Sigmoid colon (tissue), 7 donors: ENCODE measurements around the gene ALAS1. TPM values are rescaled to one million over a fixed set of nuclear protein-coding genes. Genes with fewer than 3 reads are reported as not detected.

Experiments used
- DNase-seq: peaks from one replicate; pipeline ENCODE4 v3.0.0-alpha.2; 2019
- H3K27ac ChIP-seq, 4 donors: fragments of 200-600 bp; sonication (generic); one replicate each; pipeline ENCODE4 v1.5.1; 2016 to 2019; ENCODE audit warnings: mild to moderate bottlenecking in 1 of 4
- H3K27me3 ChIP-seq, 3 donors: fragments of 200-600 bp; sonication (generic); one replicate each; pipeline ENCODE4 v1.5.1; 2019; ENCODE audit warnings: mild to moderate bottlenecking in 1 of 3
- H3K36me3 ChIP-seq, 4 donors: fragments of 200-600 bp; sonication (generic); one replicate each; pipeline ENCODE4 v1.5.1; 2016 to 2019
- H3K4me1 ChIP-seq, 4 donors: fragments of 200-600 bp; sonication (generic); one replicate each; pipeline ENCODE4 v1.5.1; 2017 to 2019
- H3K4me3 ChIP-seq, 4 donors: fragments of 200-600 bp; sonication (generic); one replicate each; pipeline ENCODE4 v1.5.1; 2017 to 2019; ENCODE audit warnings: mild to moderate bottlenecking in 2 of 4, moderate library complexity in 1 of 4
- H3K9me3 ChIP-seq, 4 donors: fragments of 200-600 bp in 3 of 4; sonication (generic) in 3 of 4; one replicate each; pipeline versions ENCODE4 v1.5.1 to v1.6.1; 2013 to 2019
- CTCF ChIP-seq, 4 experiments: fragments of 450-650 bp in 3 of 4; fragments of 200-600 bp in 1 of 4; IDR thresholded peaks; one replicate each; pipeline ENCODE4 v1.5.1; 2016 to 2019; ENCODE audit warnings: antibody characterized with exemption in 4 of 4, mild to moderate bottlenecking in 3 of 4, moderate library complexity in 2 of 4
- EP300 ChIP-seq, 4 donors: sonication (generic); formaldehyde crosslinking; IDR thresholded peaks; one replicate each; pipeline ENCODE4 v1.6.1; 2017; ENCODE audit warnings: antibody characterized with exemption in 4 of 4
- POLR2A ChIP-seq, 2 donors: fragments of 450-650 bp; IDR thresholded peaks; one replicate each; pipeline ENCODE4 v1.6.1; 2016; ENCODE audit warnings: antibody characterized with exemption in 2 of 2, mild to moderate bottlenecking in 2 of 2, moderate library complexity in 2 of 2
- POLR2AphosphoS5 ChIP-seq, 4 donors: sonication (generic); formaldehyde crosslinking; IDR thresholded peaks; one replicate each; pipeline ENCODE4 v1.6.1; 2017; ENCODE audit warnings: antibody characterized with exemption in 4 of 4
- WGBS, 2 donors: extraction: QIAGEN DNeasy Blood & Tissue Kit; methylation state at CpG; one replicate each; pipeline ENCODE4 v1.1.7; 2013; 5-methylcytosine and 5-hydroxymethylcytosine counted together
- intact Hi-C: fragments of 100-400 bp; cut with DNase I; formaldehyde crosslinking; loops from one replicate; pipeline ENCODE4 v1.15.1; 2023
- polyA plus RNA-seq, 3 donors: library from polyadenylated mRNA; stranded (reverse); fragments of 200-250 nt; gene quantifications; one replicate each; pipeline ENCODE4 v1.2.3, GENCODE V29; 2013
- total RNA-seq, 4 donors: library from RNA; depleted of rRNA; stranded (reverse); fragments of >200 nt; gene quantifications; one replicate each; pipeline ENCODE4 v1.1.0, GENCODE V29; 2016
- donor health status: healthy with polysubstance abuse.
- donor health status: Bipolar disorder and iron deficiency.
- donor health status: healthy.

Gene ALAS1
- total and polyA plus RNA-seq, 7 donors = 23.2 to 121 (median 27.3) TPM

GRCh38 chr3:52200981-52201679, 3.2 kb downstream of the ALAS1 start:
- Histone ChIP-seq H3K4me3 (no peak overlapping the region), H3K27ac (no peak overlapping the region), H3K36me3 (peaks cover 28 to 52% (median 39%) of the 10 kb centered on the region in 4 donors), H3K27me3 (no peaks in the 10 kb centered on the region), H3K9me3 (no peaks in the 10 kb centered on the region), H3K4me1 (peaks cover 0 to 42% (median 29%) of the 10 kb centered on the region in 4 donors)
- intact Hi-C loops = no loop called here
- DNase-seq = no peak
- WGBS, 2 donors = 89 to 92% methylated on average over 5 of the region's 5 CpGs
- no peak for TF ChIP-seq EP300 (IDR thresholded peaks at IDR 0.05)
- TF ChIP-seq POLR2AphosphoS5 (IDR thresholded peaks at IDR 0.05) = no peak
- no peak for TF ChIP-seq CTCF (IDR thresholded peaks at IDR 0.05)
- TF ChIP-seq POLR2A (IDR thresholded peaks at IDR 0.05) = no peak

DNA sequence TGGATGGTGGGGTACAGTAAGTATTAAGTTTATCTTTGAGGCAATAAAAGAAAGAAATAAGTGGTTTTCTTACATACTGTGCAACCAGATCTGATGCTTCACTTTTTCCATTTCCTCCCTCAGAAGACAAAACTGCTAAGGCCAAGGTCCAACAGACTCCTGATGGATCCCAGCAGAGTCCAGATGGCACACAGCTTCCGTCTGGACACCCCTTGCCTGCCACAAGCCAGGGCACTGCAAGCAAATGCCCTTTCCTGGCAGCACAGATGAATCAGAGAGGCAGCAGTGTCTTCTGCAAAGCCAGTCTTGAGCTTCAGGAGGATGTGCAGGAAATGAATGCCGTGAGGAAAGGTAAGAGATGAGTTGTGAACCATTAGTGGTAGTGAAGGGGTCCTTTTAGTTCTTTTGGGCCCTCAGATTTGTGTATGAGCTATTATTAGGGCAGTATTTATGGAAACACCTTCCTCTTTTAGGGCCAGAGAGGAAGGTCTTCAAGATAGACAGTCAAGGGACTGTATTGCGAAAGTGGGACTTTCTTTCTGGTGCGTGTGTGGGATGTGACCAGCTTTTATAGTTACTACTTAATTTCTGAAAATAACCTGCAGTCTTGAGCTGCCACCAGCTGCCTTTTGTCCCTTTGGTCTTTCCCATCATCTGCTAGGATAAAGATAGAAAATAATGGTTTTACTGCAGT, 4.6 kb downstream of the ALAS1 start:
- no peaks in the 10 kb centered on the region for H3K9me3 ChIP-seq
- H3K27ac ChIP-seq = peak overlapping the region in 1 of 4 donors; percentile 24
- H3K4me1 ChIP-seq = peaks cover 0 to 33% (median 19%) of the 10 kb centered on the region in 4 donors
- no peaks in the 10 kb centered on the region for H3K27me3 ChIP-seq
- no peak for DNase-seq
- WGBS, 2 donors = 78 to 87% methylated on average over 4 of the region's 4 CpGs
- intact Hi-C loops = no loop called here
- TF ChIP-seq POLR2AphosphoS5 (IDR thresholded peaks at IDR 0.05) (no peak), POLR2A (IDR thresholded peaks at IDR 0.05) (no peak), EP300 (IDR thresholded peaks at IDR 0.05) (no peak), CTCF (IDR thresholded peaks at IDR 0.05) (no peak)
- peaks cover 34 to 66% (median 51%) of the 10 kb centered on the region in 4 donors for H3K36me3 ChIP-seq
- no peak overlapping the region for H3K4me3 ChIP-seq

DNA sequence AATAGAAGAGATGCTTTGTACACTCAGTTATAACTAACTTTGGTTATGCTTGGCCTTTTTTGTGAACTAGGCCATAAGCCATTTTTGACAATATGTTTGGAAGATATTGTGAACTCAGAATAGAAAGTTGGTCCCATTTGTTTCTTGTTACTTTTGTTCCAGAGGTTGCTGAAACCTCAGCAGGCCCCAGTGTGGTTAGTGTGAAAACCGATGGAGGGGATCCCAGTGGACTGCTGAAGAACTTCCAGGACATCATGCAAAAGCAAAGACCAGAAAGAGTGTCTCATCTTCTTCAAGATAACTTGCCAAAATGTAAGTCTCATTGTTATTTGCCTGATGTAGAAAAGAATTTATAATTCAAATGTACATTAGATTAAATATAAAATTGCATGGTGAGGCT, 5.7 kb downstream of the ALAS1 start:
- intact Hi-C loops = no loop called here
- no peak for TF ChIP-seq EP300 (IDR thresholded peaks at IDR 0.05)
- no peak for TF ChIP-seq CTCF (IDR thresholded peaks at IDR 0.05)
- no peak for TF ChIP-seq POLR2A (IDR thresholded peaks at IDR 0.05)
- TF ChIP-seq POLR2AphosphoS5 (IDR thresholded peaks at IDR 0.05) = no peak
- Histone ChIP-seq H3K27ac (no peak overlapping the region), H3K36me3 (peaks cover 35 to 78% (median 62%) of the 10 kb centered on the region in 4 donors), H3K27me3 (no peaks in the 10 kb centered on the region), H3K4me1 (peaks cover 0 to 28% (median 14%) of the 10 kb centered on the region in 4 donors), H3K9me3 (no peaks in the 10 kb centered on the region), H3K4me3 (no peak overlapping the region)
- WGBS, 2 donors = 91 to 97% methylated on average over 1 of the region's 1 CpG
- no peak for DNase-seq

DNA sequence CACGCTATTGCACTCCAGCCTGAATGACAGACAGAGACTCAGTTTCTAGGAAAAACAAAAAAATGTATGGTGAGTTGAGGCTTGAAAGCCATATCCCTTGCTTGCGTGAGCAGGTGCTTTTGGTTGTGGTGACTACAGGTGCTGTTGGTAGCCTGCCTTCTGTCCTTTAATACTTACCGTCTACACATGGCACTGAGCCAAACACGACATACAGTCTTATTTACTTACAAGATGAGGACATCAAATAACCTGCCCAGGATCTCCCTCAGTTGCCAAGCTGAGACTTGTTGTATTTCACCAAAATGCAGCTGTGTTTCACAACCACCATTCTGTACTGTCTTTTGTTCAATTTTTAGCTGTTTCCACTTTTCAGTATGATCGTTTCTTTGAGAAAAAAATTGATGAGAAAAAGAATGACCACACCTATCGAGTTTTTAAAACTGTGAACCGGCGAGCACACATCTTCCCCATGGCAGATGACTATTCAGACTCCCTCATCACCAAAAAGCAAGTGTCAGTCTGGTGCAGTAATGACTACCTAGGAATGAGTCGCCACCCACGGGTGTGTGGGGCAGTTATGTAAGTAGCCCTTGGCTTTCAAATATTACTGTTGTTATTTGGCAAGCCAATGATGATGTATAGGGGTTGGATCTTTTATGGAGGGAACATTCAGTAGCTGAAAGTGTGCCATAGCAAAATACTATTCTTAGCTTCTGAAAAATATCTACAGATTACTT, 6.5 kb downstream of the ALAS1 start:
- DNase-seq = no peak
- Histone ChIP-seq H3K9me3 (no peaks in the 10 kb centered on the region), H3K4me1 (peaks cover 0 to 20% (median 8%) of the 10 kb centered on the region in 4 donors), H3K36me3 (peaks cover 43 to 86% (median 70%) of the 10 kb centered on the region in 4 donors), H3K27me3 (no peaks in the 10 kb centered on the region), H3K27ac (no peak overlapping the region), H3K4me3 (no peak overlapping the region)
- WGBS, 2 donors = 36 to 75% methylated on average over 10 of the region's 10 CpGs
- intact Hi-C loops = no loop called here
- no peak for TF ChIP-seq CTCF (IDR thresholded peaks at IDR 0.05)
- TF ChIP-seq EP300 (IDR thresholded peaks at IDR 0.05) = no peak
- TF ChIP-seq POLR2A (IDR thresholded peaks at IDR 0.05) = no peak
- no peak for TF ChIP-seq POLR2AphosphoS5 (IDR thresholded peaks at IDR 0.05)
